ENCODE results near the gene PARD3B. TPM values are rescaled to one million over a fixed set of nuclear protein-coding genes. Genes with fewer than 3 reads are reported as not detected.

PARD3B gene
- total and polyA plus RNA-seq, 2 of the 4 experiments (the other 2 are of a cell fraction), result 3.3 to 15.6 TPM

DNA sequence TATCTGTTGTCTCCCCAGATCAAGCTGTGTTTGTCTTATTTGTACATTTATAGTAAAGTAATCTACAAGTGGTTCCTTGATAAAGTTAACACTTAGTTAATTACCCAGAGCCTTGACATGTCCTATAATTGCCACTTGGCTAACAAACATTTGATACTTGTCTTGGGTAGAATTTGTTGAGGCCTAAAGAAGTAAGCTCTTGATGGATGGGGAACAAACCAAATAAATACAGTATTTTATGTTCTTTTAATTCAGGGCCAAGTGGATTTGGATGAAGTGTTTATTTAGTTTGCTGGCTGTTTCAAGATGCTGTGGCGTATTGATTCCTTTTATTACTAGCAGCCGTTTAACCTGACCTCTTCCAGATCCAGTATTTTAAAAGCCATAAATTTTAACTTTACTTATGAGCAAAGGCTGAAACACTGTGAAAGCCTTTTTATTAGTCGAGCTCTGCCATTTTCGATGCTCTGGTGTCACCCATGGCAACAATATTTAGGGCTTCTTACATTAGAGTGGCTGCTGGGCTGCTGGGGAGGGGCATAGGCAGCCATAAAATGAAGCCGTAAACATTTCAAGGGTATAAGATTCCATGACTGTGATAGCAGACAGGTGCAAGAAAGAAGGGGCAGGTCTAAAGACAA is 735.4 kb downstream of the PARD3B start:
- POLR2A ChIA-PET (ENCODE audit: unreplicated experiment), result no interaction called here
- no peaks in the 10 kb centered on the region for H3K4me1 ChIP-seq (ENCODE audit: control insufficient read depth, insufficient read depth, low read length)
- no peak overlapping the region for H2AFZ ChIP-seq (replicated peaks; ENCODE audit: low read length, poor library complexity)
- no peak overlapping the region for H2BK15ac ChIP-seq (ENCODE audit: low read depth, low read length)
- dilution Hi-C loops (cut with HindIII; ENCODE audit: low sequenced_read_pairs, unreplicated experiment), result no loop called here
- no peak overlapping the region for H2AK5ac ChIP-seq (ENCODE audit: low read depth, low read length)
- CTCF ChIA-PET, result no interaction called here
- H3K14ac ChIP-seq (replicated peaks; ENCODE audit: low read depth, low read length), result no peak overlapping the region
- H2BK120ac ChIP-seq (ENCODE audit: low read depth, low read length), result no peak overlapping the region
- WGBS, 2 experiments (ENCODE audit: extremely low coverage in 2 of 2, insufficient read length in 1 of 2), result no CpG with 5 or more reads among the region's 5 CpGs
- BruUV-seq (replicated peaks), result no TSS peak
- H3K23ac ChIP-seq (ENCODE audit: low read depth, low read length), result no peak overlapping the region
- no peak for ATAC-seq (ENCODE audit: low read depth)
- H3K79me1 ChIP-seq (ENCODE audit: low read depth in 1 of 2, low read length in 2 of 2), result no peaks in the 10 kb centered on the region
- H2AK9ac ChIP-seq (replicated peaks; ENCODE audit: low read depth, low read length, poor library complexity), result no peak overlapping the region
- no peaks in the 10 kb centered on the region for H3K9me3 ChIP-seq (ENCODE audit: control insufficient read depth, insufficient read depth, low read length)
- no peaks in the 10 kb centered on the region for H3K9me1 ChIP-seq (ENCODE audit: insufficient read depth, low read length)
- no peaks in the 10 kb centered on the region for H3K36me3 ChIP-seq (ENCODE audit: control insufficient read depth, insufficient read depth, low read length)
- H4K91ac ChIP-seq (ENCODE audit: insufficient read depth, low read depth, low read length), result no peak overlapping the region
- no peak overlapping the region for H3K4me3 ChIP-seq (ENCODE audit: insufficient read depth, low read depth, low read length)
- no peak overlapping the region for H2BK5ac ChIP-seq (ENCODE audit: low read depth, low read length, poor library complexity, severe bottlenecking)
- no peak overlapping the region for H3K18ac ChIP-seq (ENCODE audit: low read depth, low read length)
- no peak overlapping the region for H3K9ac ChIP-seq (ENCODE audit: low read depth, low read length)
- no peak for TF ChIP-seq MAFK (IDR thresholded peaks at IDR 0.05; ENCODE audit: low read depth, low read length)
- TF ChIP-seq RFX5 (IDR thresholded peaks at IDR 0.05; ENCODE audit: low read depth, low read length), result no peak
- no peak for TF ChIP-seq NFE2L2 (IDR thresholded peaks at IDR 0.05; ENCODE audit: low read depth, low read length)
- no peak for TF ChIP-seq RCOR1 (IDR thresholded peaks at IDR 0.05; ENCODE audit: insufficient replicate concordance, low read length)
- TF ChIP-seq RAD21 (IDR thresholded peaks at IDR 0.05; ENCODE audit: low read length), result no peak
- no peak for TF ChIP-seq BHLHE40 (IDR thresholded peaks at IDR 0.05; ENCODE audit: low read depth, low read length)
- TF ChIP-seq, protein P1, sequence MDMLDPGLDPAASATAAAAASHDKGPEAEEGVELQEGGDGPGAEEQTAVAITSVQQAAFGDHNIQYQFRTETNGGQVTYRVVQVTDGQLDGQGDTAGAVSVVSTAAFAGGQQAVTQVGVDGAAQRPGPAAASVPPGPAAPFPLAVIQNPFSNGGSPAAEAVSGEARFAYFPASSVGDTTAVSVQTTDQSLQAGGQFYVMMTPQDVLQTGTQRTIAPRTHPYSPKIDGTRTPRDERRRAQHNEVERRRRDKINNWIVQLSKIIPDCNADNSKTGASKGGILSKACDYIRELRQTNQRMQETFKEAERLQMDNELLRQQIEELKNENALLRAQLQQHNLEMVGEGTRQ (IDR thresholded peaks at IDR 0.05; ENCODE audit: low read depth, low read length), result no peak
- TF ChIP-seq, protein P2, sequence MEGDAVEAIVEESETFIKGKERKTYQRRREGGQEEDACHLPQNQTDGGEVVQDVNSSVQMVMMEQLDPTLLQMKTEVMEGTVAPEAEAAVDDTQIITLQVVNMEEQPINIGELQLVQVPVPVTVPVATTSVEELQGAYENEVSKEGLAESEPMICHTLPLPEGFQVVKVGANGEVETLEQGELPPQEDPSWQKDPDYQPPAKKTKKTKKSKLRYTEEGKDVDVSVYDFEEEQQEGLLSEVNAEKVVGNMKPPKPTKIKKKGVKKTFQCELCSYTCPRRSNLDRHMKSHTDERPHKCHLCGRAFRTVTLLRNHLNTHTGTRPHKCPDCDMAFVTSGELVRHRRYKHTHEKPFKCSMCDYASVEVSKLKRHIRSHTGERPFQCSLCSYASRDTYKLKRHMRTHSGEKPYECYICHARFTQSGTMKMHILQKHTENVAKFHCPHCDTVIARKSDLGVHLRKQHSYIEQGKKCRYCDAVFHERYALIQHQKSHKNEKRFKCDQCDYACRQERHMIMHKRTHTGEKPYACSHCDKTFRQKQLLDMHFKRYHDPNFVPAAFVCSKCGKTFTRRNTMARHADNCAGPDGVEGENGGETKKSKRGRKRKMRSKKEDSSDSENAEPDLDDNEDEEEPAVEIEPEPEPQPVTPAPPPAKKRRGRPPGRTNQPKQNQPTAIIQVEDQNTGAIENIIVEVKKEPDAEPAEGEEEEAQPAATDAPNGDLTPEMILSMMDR (conservative IDR thresholded peaks at IDR 0.05; ENCODE audit: low read depth, low read length), result no peak
- TF ChIP-seq FOS (IDR thresholded peaks at IDR 0.05; ENCODE audit: low read depth, low read length), result no peak
- no peak for TF ChIP-seq MAZ (IDR thresholded peaks at IDR 0.05; ENCODE audit: borderline replicate concordance, low read depth, low read length)
- TF ChIP-seq, protein P3, sequence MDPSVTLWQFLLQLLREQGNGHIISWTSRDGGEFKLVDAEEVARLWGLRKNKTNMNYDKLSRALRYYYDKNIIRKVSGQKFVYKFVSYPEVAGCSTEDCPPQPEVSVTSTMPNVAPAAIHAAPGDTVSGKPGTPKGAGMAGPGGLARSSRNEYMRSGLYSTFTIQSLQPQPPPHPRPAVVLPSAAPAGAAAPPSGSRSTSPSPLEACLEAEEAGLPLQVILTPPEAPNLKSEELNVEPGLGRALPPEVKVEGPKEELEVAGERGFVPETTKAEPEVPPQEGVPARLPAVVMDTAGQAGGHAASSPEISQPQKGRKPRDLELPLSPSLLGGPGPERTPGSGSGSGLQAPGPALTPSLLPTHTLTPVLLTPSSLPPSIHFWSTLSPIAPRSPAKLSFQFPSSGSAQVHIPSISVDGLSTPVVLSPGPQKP (IDR thresholded peaks at IDR 0.05; ENCODE audit: borderline replicate concordance, low read depth, low read length), result no peak
- TF ChIP-seq POLR2A (IDR thresholded peaks at IDR 0.05; ENCODE audit: low read depth, low read length), result no peak
- no peak for TF ChIP-seq CEBPB (IDR thresholded peaks at IDR 0.05; ENCODE audit: low read depth, low read length)
- no peak for TF ChIP-seq SMC3 (IDR thresholded peaks at IDR 0.05; ENCODE audit: low read depth, low read length)
- no peak for TF ChIP-seq CHD1 (IDR thresholded peaks at IDR 0.05; ENCODE audit: low read depth, low read length)
- no peak for TF ChIP-seq MXI1 (IDR thresholded peaks at IDR 0.05; ENCODE audit: borderline replicate concordance, low read depth, low read length)
- no peak overlapping the region for H2BK20ac ChIP-seq (ENCODE audit: low read depth, low read length)
- in situ Hi-C loops (cut with MboI; ENCODE audit: low sequenced_read_pairs), result no loop called here
- H3K56ac ChIP-seq (ENCODE audit: extremely low read depth, insufficient read depth, low read length), result no peak overlapping the region
- H4K5ac ChIP-seq (ENCODE audit: low read depth, low read length), result no peak overlapping the region
- intact Hi-C loops (cut with micrococcal nuclease), result no loop called here
- DNase-seq, result no peak
- no peak overlapping the region for H3K4me2 ChIP-seq (ENCODE audit: low read depth, low read length)
- no peaks in the 10 kb centered on the region for H4K20me1 ChIP-seq (ENCODE audit: insufficient read depth, low read length)
- H3K4ac ChIP-seq (ENCODE audit: low read depth, low read length), result no peak overlapping the region
- H3K27ac ChIP-seq (ENCODE audit: insufficient read depth, low read length), result no peak overlapping the region
- H4K8ac ChIP-seq (ENCODE audit: low read depth in 2 of 2, low read length in 2 of 2), result no peak overlapping the region
- H3K27me3 ChIP-seq (ENCODE audit: control insufficient read depth, insufficient read depth, low read length), result no peaks in the 10 kb centered on the region
